Germinal center (tissue), 1 donor: Measurements from ENCODE around the gene PHF24.
"Not testable (repeated sequence)": the region's sequence is repeated elsewhere in the genome, so short reads cannot be mapped to it uniquely, and the experiment has no call there.

ENCODE experiments used
- DNase-seq: peaks from one replicate; pipeline ENCODE4 v3.0.0; 2012; ENCODE audit warnings: mixed read lengths, low spot score

Gene PHF24

GRCh38 chr9:34997379-34997781, 39.3 kb downstream of the PHF24 start:
- DNase-seq: no peak

- no peak for DNase-seq
These were observed 40.2 kb downstream of the PHF24 start for GRCh38 chr9:34998266-34998665.

DNA sequence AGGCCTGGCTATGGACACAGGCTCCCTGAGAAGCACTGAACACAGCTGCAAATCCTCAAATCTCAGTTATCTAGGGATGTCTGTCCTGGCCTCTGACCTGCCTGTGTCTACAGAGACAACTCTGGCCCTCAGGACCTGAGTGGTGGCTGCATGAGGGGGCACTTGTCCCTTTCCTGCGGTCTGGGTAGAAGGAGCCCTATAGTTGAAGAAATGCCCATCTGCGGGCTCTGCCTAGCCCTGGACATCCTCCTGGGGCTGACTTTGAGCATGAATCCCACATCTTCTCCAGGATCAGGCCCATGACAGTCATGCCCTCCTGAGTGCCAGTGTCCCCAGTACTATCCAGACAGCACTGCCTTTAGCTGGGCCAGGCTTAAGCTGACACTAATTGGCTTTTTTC, 41.5 kb downstream of the PHF24 start:
- DNase-seq: no peak

DNA sequence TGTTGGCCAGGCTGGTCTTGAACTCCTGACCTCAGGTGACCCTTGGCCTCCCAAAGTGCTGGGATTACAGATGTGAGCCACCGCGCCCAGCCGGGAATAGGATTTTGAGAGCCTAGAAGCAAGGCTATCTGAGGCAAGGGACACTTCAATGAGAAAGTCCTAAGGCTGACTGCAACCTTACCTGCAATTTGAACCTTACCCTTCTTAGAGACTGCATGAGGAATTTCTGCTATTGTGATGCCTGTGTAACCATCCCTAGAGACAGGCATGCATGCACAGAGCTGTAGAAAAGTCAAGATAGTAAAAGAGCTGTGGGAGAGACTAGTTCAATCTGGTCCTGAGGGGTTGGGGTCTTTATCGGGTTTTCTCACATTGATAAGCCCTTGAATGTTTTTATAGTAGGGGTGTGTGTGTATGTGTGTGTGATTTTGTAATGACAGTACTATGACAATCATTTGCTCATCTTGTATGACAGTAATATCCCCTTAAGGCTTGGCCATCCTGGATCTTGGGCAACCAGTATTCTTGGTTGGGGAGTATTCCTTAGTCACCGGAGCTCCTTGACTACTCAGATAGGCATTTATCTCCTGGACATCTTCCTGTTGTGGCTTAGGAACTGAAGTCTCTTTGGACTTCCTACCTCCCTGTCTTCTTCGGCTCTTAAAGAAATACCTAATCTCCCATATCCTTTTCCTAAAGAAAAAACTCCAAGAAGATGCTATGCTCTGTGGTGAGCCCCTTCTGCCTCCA, 42.6 kb downstream of the PHF24 start:
- DNase-seq: peak; percentile 0

- DNase-seq: peak; percentile 0
These were observed 43.2 kb downstream of the PHF24 start for GRCh38 chr9:35001285-35001677.

DNA sequence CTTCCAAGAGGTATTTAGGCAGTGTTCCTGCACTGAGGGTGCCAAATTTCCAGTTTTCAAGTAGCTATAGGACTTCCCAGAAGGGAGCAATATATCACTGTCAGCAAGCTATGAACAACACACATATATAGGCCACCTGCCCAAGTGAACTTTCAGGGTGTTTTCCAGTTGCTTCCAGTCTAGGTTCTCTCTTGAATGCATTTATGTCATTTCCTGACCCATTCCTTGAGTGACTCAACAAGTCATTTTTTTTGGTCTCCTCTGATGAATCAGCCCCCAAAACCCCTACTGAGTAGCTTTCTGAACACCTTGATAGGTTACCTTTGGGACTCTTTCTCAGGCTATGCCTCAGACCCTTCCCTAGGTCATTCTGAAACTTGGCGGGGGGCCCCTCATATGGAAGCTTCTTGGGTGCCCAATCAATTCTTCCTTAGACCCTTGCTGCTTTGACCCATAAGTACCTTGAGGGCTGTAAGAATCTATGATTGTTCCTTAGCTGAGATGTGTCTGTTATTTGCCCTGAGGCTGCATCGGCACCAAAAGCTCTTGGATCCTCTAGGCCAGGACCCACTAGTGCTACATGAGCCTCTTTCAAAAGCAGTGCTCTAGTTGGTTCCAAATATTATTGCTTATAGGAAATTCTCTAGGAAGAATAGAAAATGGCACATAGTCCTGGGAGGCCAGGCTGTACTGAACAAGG, 43.9 kb downstream of the PHF24 start:
- peak; percentile 0 for DNase-seq

DNA sequence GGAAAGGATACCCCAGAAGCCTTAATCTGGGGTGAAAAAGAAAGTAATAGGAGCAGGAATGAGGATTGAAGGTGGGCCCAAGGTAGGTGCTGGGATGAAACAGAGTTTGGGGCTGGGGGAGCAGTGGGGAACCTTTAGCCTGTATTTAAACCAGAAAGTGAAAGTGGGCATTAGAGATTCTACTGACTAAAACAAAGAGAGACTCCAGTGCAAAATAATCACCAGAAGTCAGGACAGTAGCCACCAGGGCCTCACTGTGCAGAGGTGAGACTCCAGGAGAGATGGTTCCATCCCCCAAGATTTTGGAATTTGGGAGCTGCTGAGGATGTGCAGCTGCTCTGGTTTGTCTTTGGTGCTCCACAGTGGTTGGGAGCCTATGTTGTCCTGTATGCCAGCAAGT, 44.5 kb downstream of the PHF24 start:
- peak; percentile 0 for DNase-seq

DNA sequence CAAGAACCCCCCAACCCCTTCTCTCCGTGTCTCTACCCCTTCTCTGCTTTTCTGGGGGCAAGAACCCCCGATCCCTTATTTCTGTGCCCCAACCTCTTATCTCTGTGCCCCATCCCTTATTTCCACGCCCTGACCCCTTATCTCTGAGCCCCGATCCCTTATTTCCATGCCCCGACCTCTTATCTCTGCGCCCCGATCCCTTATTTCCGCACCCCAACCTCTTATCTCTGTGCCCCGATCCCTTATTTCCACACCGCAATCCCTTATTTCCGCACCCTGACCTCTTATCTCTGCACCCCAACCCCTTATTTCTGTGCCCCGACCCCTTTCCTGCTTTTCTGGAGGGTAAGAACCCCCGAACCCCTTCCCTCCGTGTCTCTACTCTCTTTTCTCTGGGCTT, 46.2 kb downstream of the PHF24 start:
- not testable (repeated sequence) for DNase-seq

DNA sequence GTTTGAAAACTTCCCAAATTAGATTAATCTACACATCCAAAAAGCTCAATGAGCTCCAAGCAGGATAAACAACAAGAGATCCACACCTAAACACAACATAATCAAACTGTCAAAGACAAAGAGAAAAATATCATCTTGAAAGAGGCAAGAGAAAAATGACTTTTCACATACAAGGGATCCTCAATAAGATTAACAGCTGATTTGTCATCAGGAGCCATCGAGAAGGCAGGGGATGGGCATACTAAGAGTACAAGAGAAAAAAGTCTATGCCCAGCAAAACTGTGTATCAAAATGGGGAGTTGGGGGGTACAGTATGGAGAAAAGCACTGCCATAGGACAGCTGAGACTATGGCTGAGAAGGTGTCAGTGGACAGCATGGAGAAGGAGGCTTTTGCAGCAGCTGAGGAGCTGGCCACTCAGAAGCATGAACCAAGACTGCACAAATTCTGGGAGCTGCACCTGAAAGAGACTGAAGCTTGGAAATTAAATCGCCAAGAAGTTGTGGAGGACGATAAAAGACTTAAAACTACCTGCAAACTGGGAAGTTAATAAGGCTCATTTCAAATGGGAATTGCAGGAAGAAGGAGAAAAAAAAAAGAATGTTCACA, 52.4 kb downstream of the PHF24 start:
- DNase-seq: no peak

DNA sequence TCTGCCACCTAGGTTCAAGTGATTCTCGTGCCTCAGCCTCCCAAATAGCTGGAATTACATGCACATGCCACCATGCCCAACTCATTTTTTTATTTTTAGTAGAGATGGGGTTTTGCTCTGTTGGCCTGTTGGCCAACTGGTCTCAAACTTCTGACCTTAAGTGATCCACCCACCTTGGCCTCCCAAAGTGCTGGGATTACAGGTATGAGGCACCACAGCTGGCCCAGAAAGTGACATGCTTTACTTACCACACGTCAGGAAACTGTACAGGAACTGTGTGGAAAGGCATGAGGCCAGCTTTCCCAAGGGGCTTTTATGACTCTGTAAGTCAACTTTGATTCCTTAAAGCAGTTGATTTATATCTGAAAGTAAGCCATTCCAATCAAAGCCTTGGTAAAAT, 56.4 kb downstream of the PHF24 start:
- DNase-seq: no peak

DNA sequence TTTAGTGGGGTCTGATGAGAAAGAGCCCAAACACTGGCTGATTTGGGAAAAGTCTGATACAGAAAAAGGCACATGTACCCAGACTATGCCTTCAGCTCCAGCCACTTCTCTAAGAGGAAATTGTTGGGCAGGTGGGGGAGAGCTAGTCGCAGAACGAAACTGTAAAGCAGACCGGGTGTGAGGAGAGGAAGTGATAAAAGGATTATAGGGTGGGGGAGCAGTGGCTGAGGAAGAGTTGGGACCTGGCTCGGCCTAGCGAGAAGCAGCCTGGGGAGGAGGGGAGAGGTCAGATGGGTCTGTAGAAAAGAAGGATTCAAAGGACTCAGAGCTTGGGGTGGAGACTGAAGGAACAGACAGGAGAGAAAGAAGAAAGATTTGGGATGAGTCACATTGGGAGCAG, 65.4 kb downstream of the PHF24 start:
- not testable (repeated sequence) for DNase-seq

DNA sequence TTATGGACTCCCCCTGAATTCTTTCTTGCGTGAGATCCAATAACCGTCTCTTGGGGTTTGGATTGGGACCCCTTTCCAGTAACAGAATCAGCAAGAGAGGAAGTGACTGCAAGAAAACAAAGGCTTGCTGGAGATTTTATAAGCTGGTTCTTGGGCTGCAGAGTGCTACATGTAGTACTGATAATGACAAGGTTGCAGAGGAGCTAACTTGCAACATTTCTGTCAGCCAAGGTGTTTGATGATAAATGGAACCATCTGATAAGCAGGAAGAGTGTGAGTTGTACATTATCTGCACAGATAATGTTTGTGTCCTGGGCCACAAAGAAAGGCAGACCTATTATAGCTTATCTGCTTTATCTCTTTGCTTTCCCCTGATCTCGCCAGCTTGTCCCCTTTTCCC, 68.6 kb downstream of the PHF24 start:
- no peak for DNase-seq

DNA sequence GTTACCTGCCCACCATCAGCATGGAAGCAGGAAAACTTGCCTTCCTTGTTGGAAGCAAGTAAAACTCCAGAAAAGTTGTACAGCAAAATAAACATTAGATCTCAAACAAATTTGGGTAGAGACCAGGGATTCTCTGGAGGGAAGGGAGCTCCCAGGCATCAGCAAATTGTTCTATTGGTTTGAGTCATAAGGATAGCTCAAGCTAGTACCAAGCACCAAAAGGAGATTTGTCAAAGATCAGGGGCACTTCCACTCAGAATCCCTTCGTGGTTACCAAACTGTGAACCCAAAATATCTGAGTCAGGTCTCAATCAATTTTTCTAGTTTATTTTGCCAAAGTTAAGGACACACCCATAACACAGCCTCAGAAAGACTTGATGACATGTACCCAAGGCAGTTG, 69.3 kb downstream of the PHF24 start:
- no peak for DNase-seq

- DNase-seq: no peak
These were observed 69.8 kb downstream of the PHF24 start for GRCh38 chr9:35027860-35028259.

GRCh38 chr9:35028341-35028740, 70.3 kb downstream of the PHF24 start:
- no peak for DNase-seq

- DNase-seq: no peak
These were observed 71.2 kb downstream of the PHF24 start for GRCh38 chr9:35029241-35029640.

- no peak for DNase-seq
These were observed 71.8 kb downstream of the PHF24 start for GRCh38 chr9:35029852-35030251.
